PFSK-1 (cell line): ENCODE data around the gene C5AR2.

ENCODE experiments used
- POLR2AphosphoS5 ChIP-seq: IDR thresholded peaks from 2 replicates; pipeline ENCODE4 v1.6.1; 2012; ENCODE audit warnings: low read depth, mild to moderate bottlenecking, control low read depth, low read length, moderate library complexity
- SIN3A ChIP-seq: IDR thresholded peaks from 2 replicates; pipeline ENCODE4 v1.6.1; 2012; ENCODE audit warnings: mild to moderate bottlenecking, low read length, moderate library complexity, borderline replicate concordance; ENCODE audit not compliant: insufficient read depth
- TF ChIP-seq, protein P1 (sequence below), 2 experiments: IDR thresholded peaks; 2 replicates each; pipeline versions ENCODE4 v1.6.1 to v1.8.0; 2011 to 2012; ENCODE audit warnings: low read depth in 2 of 2, low read length in 2 of 2, control low read depth in 1 of 2, inconsistent platforms in 1 of 2, mild to moderate bottlenecking in 1 of 2, moderate library complexity in 1 of 2; ENCODE audit not compliant: insufficient read depth in 1 of 2

DNA sequence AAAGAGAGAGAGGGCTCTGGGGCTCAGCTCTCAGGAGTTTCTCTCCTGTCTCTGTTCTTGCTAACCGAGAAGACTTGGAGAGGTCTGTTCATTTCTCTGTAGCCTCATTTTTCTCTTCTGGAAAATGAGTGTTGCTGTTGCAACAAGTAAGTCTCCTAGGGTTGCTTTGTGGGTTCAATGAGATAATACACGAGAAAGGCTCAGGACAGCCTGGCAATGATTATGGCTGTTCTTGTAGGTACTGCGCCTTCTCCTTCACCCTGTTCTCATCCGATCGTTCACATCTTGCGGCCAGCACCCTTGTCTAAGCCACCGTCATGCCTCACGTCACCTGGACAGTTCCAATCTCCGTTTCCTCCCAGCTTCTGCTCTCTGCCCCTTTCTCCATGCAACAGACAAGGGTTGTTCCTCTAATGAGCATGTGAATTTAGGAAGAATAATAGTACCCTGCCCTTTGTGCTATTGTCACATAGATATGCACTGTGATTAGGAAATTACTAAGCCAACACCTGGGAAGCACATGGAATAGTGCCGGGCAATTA, 18.1 kb upstream of the C5AR2 start:
- TF ChIP-seq SIN3A = no peak
- TF ChIP-seq, protein P1, sequence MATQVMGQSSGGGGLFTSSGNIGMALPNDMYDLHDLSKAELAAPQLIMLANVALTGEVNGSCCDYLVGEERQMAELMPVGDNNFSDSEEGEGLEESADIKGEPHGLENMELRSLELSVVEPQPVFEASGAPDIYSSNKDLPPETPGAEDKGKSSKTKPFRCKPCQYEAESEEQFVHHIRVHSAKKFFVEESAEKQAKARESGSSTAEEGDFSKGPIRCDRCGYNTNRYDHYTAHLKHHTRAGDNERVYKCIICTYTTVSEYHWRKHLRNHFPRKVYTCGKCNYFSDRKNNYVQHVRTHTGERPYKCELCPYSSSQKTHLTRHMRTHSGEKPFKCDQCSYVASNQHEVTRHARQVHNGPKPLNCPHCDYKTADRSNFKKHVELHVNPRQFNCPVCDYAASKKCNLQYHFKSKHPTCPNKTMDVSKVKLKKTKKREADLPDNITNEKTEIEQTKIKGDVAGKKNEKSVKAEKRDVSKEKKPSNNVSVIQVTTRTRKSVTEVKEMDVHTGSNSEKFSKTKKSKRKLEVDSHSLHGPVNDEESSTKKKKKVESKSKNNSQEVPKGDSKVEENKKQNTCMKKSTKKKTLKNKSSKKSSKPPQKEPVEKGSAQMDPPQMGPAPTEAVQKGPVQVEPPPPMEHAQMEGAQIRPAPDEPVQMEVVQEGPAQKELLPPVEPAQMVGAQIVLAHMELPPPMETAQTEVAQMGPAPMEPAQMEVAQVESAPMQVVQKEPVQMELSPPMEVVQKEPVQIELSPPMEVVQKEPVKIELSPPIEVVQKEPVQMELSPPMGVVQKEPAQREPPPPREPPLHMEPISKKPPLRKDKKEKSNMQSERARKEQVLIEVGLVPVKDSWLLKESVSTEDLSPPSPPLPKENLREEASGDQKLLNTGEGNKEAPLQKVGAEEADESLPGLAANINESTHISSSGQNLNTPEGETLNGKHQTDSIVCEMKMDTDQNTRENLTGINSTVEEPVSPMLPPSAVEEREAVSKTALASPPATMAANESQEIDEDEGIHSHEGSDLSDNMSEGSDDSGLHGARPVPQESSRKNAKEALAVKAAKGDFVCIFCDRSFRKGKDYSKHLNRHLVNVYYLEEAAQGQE (IDR thresholded peaks at IDR 0.05; ENCODE audit: insufficient read depth in 1 of 2, low read depth in 2 of 2, low read length in 2 of 2) = no peak
- no peak for TF ChIP-seq POLR2AphosphoS5
